Myocyte (in vitro differentiated cells): ENCODE data around the gene PPP1R13B. TPM values are rescaled to one million over a fixed set of nuclear protein-coding genes. Genes with fewer than 3 reads are reported as not detected.

Experiments used
- DNase-seq: peaks from one replicate; pipeline ENCODE4 v3.0.0-alpha.2; 2012; ENCODE audit warnings: low read depth
- total RNA-seq: library from RNA; depleted of rRNA; stranded (reverse); fragments of >200 nt; gene quantifications from 2 replicates; pipeline ENCODE4 v1.2.3, GENCODE V29; 2014

PPP1R13B gene
- total RNA-seq, 1 donor from 2014 or later: 1.2 TPM

- no peak for DNase-seq
Observed at GRCh38 chr14:103732868-103733620, 114.3 kb downstream of the PPP1R13B start.

DNA sequence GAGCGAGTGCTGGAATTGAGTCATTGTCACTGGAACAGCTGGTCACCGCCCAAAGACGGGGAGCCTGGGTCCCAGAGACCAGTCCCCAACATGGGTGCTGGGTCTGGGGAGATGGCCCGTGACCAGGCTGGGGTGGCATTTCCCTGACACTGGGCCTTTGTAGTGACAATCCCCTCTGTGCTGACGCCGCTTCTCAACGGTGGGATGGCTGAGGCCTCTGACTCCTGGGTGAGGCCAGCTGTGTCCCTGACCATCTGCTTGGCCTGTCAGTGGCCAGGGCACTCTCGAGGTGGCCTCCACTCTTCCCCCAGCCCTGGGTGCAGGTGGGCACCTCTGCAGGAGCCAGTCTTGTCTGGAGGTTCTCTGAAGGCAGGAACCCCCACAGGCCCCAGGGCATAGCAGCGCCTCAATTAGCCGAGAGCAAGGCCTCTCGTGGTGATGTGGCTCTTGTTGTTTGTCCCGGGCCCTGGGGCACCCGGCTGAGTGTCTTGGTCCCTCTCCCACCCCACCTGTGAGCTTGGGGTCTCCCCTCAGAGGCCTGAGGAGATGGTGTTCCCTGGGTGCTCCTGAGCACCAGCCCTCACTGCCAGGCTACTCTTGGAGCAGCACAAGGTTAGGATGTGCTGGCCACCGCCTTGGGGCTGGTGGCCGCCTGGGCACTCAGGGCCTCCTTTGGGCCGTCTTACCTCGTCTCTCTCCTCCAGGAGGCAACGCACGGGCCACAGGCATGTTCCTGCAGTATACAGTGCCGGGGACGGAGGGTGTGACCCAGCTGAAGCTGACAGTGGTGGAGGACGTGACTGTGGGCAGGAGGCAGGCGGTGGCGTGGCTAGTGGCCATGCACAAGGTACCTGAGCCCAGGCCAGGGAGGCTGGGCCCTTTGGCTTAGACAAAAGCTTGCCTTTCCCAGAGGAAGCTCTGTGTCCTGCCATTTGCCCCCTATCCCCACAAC lies 115.2 kb downstream of the PPP1R13B start:
- no peak for DNase-seq

- DNase-seq: no peak
Observed at GRCh38 chr14:103731481-103731880, 115.9 kb downstream of the PPP1R13B start.

DNA sequence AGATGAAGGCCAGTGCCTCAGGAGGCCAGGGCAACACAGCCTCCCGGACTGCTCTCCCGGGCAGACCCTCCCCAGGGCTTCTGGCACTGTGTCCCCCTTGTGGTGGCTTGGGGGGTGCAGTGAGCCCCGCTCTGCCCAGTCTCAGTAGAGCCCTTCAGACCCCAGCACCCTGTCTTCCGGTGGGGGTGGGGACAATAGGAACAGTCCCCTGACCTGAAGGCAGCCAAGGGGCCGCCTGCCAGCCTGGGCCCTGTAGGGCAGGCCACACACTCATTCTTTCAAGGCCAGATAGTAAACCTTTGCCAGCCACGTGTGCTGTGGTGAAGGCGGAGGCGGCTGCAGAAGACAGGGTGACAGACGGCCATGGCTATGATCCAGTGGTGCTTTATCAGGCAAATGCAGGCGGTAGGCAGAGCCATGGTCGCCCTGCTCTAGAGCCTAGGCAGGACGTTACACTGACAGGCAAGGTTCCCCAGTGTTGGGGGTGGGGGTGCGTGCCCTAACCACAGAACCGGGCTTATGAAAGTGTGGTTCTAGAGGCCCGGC lies 116.8 kb downstream of the PPP1R13B start:
- DNase-seq: no peak

DNA sequence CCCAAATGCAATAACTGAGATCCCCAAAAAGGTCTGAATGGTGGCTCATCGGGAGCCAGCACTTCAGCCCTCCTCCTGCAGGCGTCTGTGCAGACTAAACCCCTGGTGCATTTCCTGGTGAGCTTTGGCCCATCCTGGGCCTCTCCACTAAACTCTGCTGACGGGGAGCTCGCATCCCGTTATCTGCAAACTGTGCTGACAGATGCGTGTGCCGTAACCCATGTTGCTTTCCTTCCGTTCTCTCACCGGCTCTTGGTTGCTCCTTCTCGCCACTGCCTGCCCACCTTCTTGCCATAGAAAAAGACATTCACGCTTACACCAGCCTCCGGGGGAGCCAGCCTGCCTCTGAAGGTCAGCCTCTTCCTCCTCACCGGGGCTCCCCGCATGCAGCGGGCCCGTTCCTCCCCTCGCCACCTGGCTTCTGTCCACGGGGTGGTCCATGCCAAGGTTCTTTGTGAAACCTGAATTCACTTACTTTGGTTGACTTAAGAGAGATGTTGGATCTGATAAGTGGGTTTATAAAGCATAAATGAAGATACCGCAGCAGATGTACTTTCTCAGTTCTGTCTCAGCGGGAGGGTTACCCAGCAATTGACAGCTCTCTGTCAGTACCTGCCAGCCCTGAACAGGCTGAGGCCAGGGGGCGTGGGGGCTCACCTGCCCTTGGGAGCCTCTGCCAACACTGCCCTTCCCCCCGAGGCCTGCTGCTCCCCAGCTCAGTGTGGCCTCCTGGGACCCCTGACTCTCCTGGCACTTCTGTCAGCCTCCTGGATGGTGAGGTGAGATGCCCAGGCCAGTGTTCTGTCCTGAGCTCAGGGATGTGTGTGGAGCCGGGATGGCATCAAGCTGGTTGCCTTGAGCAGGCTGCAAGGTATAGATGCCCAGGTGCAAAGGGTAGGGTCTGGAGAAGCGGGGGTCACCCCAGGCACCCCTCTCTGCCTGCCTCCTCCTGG lies 117.6 kb downstream of the PPP1R13B start:
- no peak for DNase-seq

GRCh38 chr14:103728721-103729120 lies 118.7 kb downstream of the PPP1R13B start:
- no peak for DNase-seq

- DNase-seq: no peak
Observed at GRCh38 chr14:103728141-103728540, 119.2 kb downstream of the PPP1R13B start.

GRCh38 chr14:103727313-103727980 lies 119.9 kb downstream of the PPP1R13B start:
- no peak for DNase-seq

DNA sequence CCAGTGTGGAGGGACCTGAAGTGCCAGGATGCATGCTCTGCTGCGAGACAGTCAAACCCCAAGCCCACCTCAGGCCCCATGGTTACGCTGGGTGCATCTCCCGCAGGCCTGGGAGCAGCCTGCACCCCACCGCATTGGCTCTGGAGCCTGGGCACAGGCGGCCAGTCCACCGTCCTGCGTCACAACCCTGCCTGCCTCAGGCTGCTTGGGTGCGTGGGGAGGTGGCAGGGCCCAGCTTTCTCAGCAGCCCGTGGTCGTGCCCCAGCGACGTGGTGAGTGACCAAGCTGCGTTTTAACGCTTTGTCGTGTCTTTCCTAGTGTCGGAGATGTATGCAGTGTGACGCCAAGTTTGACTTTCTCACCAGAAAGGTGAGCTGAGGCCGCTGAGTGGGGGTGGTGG lies 120.9 kb downstream of the PPP1R13B start:
- DNase-seq: no peak

DNA sequence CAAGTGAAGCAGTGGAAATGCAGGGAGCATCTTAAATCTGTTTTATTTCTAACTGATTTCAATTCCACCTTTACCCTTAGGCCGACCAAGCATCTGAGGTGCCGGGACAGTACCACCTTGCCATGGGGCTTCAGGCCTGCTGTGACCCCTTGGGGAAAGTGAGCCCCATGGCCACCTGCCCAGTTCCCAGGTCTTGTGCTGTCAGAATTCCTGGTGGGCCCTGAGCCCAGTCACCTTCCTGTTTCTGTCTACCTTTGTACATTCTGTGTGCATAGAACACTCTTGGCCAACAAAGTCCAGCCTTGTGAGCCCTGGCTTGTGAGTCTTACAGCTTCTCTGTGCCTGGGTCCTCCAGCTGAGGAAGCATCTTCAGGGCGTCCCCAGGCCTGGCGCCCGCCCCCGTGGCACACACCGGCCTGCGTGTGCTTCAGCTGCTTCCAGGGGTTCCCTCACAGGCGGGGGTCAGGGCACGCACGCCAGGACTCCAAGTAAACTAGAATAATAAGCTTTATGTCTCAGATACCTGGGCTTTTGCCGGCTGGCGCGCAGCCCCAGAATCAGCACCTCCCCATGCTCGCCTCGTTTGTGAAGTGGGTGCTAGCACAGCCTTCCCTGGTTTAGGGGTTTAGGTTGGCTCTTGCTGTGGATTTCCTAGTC lies 121.5 kb downstream of the PPP1R13B start:
- DNase-seq: no peak

DNA sequence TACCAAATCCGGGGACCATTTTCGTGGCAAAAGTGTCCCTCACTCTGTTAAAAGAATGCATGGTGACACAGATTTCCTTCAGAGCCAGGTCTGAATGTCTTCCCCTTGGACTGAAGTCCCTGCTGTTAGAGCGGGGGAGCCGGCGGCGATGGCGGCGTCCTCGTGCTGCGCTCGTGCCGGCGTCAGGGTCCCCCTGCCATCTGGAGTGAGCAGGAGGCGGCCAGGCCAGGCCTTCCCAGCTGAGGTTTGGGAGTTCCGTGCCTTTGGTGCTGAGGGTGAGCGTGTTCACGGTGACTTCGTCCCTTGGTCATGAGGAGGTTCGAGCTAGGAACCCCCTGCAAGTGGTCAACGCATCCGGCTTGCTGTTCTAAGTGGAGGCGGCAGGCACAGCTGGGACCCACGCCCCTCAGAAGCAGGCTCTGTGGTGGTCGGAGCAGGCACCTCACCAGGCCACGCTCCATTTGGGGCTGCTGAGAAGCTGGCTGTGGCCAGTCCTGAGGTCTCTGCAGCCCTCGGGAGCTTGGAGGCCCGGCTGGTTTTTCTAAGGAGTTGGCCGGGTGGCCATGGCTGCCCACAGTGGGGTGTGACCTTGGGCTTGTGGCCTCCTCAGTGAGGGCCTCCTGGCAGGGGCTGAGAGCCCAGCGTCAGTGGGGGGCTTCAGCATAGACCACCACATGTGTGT lies 122.2 kb downstream of the PPP1R13B start:
- DNase-seq: peak; percentile 88

DNA sequence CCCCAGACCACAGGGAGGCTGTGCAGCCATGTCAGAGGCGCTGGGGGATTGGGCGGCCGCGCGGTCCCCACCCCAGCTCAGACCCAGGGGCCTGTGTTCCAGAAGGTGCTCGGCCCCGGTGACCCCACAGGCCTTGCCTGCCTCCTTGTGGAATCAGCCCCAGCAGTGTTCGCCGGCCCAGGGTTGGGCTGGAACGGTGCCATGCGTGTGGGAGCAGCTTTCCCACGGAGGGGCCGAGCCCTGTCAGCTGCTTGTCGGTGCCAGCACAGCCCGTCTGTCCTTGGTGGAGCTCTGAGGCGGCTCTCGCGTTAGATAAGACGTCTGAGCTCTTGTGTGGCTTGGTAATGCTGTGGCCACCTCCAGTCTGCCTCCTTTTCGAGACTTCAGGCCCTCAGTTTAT lies 123.3 kb downstream of the PPP1R13B start:
- peak; percentile 77 for DNase-seq

- no peak for DNase-seq
Observed at GRCh38 chr14:103723748-103724081, 123.7 kb downstream of the PPP1R13B start.

- peak; percentile 31 for DNase-seq
Observed at GRCh38 chr14:103721334-103722120, 125.8 kb downstream of the PPP1R13B start.

DNA sequence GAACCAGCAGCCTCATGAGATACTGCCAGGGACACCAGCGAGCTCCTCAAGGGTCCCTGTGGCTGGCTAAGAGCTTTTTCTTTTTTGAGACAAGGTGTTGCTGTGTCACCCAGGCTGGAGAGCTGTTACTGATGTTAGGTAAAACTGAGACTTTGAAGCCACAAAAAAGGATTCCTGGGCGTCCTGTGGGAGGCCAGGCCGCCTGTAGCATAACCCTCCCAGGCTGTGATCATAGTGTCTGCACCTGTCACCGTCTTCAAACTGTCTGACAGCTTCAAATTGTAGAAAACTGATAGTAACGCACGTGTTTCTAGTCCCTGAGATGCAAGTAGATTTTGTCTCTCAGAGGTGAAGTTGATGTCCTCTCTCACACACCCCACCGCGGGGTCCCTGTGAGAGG lies 127.6 kb downstream of the PPP1R13B start:
- peak; percentile 63 for DNase-seq

DNA sequence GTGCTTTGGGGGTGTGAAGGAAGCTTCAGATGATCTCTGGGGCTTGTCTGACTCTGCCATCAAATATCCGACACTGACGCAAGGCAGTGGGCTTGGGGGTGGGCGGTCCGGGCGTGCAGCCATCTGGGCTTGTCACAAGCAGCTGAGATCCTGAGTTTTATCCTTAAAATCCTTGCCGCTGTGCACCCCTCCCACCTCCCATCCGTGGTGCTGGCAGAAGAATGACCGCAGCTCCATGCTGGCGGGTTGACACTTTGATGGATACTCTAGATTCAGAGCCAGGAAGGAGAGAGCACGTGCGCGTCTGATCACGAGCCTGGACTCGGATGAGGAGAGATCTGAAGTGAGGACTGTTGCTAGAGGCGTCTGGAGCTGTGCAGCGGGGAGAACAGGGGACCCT lies 128.8 kb downstream of the PPP1R13B start:
- no peak for DNase-seq

- DNase-seq: no peak
Observed at GRCh38 chr14:103716899-103717411, 130.4 kb downstream of the PPP1R13B start.
